ENCODE measurements around the gene CLCN5. TPM values are rescaled to one million over a fixed set of nuclear protein-coding genes. Genes with fewer than 3 reads are reported as not detected.

CLCN5 gene
- total RNA-seq, 1 experiment from 2014 or later = 4.9 TPM

GRCh38 chrX:49947781-49948180 is 25.4 kb downstream of the CLCN5 start:
- no peak for TF ChIP-seq CTCF (IDR thresholded peaks at IDR 0.05; ENCODE audit: unreplicated experiment)
- ChIA-PET POLR2A (no interaction called here), CTCF (interaction anchor here (0.6 kb wide), 1 partner anchor 31 kb away, joined by 4 read pairs; no protein-coding TSS in a partner anchor)
- DNase-seq (ENCODE audit: unreplicated experiment) = no peak
- H3K9me3 Mint-ChIP-seq (ENCODE audit: unreplicated experiment) = peaks cover 8% of the 10 kb centered on the region
- H3K27me3 Mint-ChIP-seq (ENCODE audit: insufficient read depth, unreplicated experiment) = peaks cover 18% of the 10 kb centered on the region
- H3K4me1 Mint-ChIP-seq (ENCODE audit: insufficient read depth, unreplicated experiment) = no peaks in the 10 kb centered on the region
- H3K36me3 Mint-ChIP-seq (ENCODE audit: insufficient read depth, unreplicated experiment) = peaks cover 7% of the 10 kb centered on the region
- no TSS peak for BruUV-seq (replicated peaks)
- intact Hi-C loops (cut with micrococcal nuclease) = no loop called here
- H3K4me3 Mint-ChIP-seq (ENCODE audit: unreplicated experiment) = no peak overlapping the region
- H3K27ac Mint-ChIP-seq (ENCODE audit: low read depth, unreplicated experiment) = no peak overlapping the region

- intact Hi-C loops (cut with micrococcal nuclease) = no loop called here
- DNase-seq (ENCODE audit: unreplicated experiment) = no peak
- ChIA-PET POLR2A (interaction anchor here (0.6 kb wide), 1 partner anchor 1445 kb away, joined by 3 read pairs; no protein-coding TSS in a partner anchor), CTCF (interaction anchor here (0.7 kb wide), 1 partner anchor 990 kb away, joined by 3 read pairs; no protein-coding TSS in a partner anchor)
- H3K36me3 Mint-ChIP-seq (ENCODE audit: insufficient read depth, unreplicated experiment) = peaks cover 7% of the 10 kb centered on the region
- no peak for TF ChIP-seq CTCF (IDR thresholded peaks at IDR 0.05; ENCODE audit: unreplicated experiment)
- H3K4me1 Mint-ChIP-seq (ENCODE audit: insufficient read depth, unreplicated experiment) = no peaks in the 10 kb centered on the region
- no peak overlapping the region for H3K27ac Mint-ChIP-seq (ENCODE audit: low read depth, unreplicated experiment)
- H3K9me3 Mint-ChIP-seq (ENCODE audit: unreplicated experiment) = peaks cover 4% of the 10 kb centered on the region
- H3K27me3 Mint-ChIP-seq (ENCODE audit: insufficient read depth, unreplicated experiment) = peaks cover 25% of the 10 kb centered on the region
- BruUV-seq (replicated peaks) = no TSS peak
- H3K4me3 Mint-ChIP-seq (ENCODE audit: unreplicated experiment) = no peak overlapping the region
Measured at GRCh38 chrX:49949961-49950360, 27.6 kb downstream of the CLCN5 start.

GRCh38 chrX:49951524-49952193 is 29.3 kb downstream of the CLCN5 start:
- Mint-ChIP-seq H3K27me3 (ENCODE audit: insufficient read depth, unreplicated experiment) (peaks cover 34% of the 10 kb centered on the region), H3K4me3 (ENCODE audit: unreplicated experiment) (no peak overlapping the region), H3K27ac (ENCODE audit: low read depth, unreplicated experiment) (no peak overlapping the region), H3K36me3 (ENCODE audit: insufficient read depth, unreplicated experiment) (no peaks in the 10 kb centered on the region), H3K4me1 (ENCODE audit: insufficient read depth, unreplicated experiment) (no peaks in the 10 kb centered on the region), H3K9me3 (ENCODE audit: unreplicated experiment) (no peaks in the 10 kb centered on the region)
- no peak for DNase-seq (ENCODE audit: unreplicated experiment)
- ChIA-PET POLR2A (no interaction called here), CTCF (interaction anchor here (0.7 kb wide), 1 partner anchor 32 kb away, joined by 3 read pairs; no protein-coding TSS in a partner anchor)
- no peak for TF ChIP-seq CTCF (IDR thresholded peaks at IDR 0.05; ENCODE audit: unreplicated experiment)
- intact Hi-C loops (cut with micrococcal nuclease) = no loop called here
- no TSS peak for BruUV-seq (replicated peaks)

GRCh38 chrX:49956313-49956712 is 33.9 kb downstream of the CLCN5 start:
- Mint-ChIP-seq H3K9me3 (ENCODE audit: unreplicated experiment) (no peaks in the 10 kb centered on the region), H3K36me3 (ENCODE audit: insufficient read depth, unreplicated experiment) (no peaks in the 10 kb centered on the region), H3K27ac (ENCODE audit: low read depth, unreplicated experiment) (no peak overlapping the region), H3K27me3 (ENCODE audit: insufficient read depth, unreplicated experiment) (peaks cover 16% of the 10 kb centered on the region), H3K4me1 (ENCODE audit: insufficient read depth, unreplicated experiment) (no peaks in the 10 kb centered on the region), H3K4me3 (ENCODE audit: unreplicated experiment) (no peak overlapping the region)
- TF ChIP-seq CTCF (IDR thresholded peaks at IDR 0.05; ENCODE audit: unreplicated experiment) = no peak
- intact Hi-C loops (cut with micrococcal nuclease) = no loop called here
- no peak for DNase-seq (ENCODE audit: unreplicated experiment)
- POLR2A ChIA-PET = interaction anchor here (0.9 kb wide), 1 partner anchor 15 kb away, joined by 3 read pairs; no protein-coding TSS in a partner anchor
- BruUV-seq (replicated peaks) = no TSS peak
- CTCF ChIA-PET = interaction anchor here (1.2 kb wide), 1 partner anchor 11 kb away, joined by 5 read pairs; no protein-coding TSS in a partner anchor

Measured in MCF 10A (cell line).